Endothelial cell (in vitro differentiated cells): Measurements from ENCODE around the gene LRGUK. TPM values are rescaled to one million over a fixed set of nuclear protein-coding genes. Genes with fewer than 3 reads are reported as not detected.

ENCODE experiments used
- DNase-seq: peaks from one replicate; pipeline ENCODE4 v3.0.0; 2021; ENCODE audit warnings: low spot score
- H3K27ac Mint-ChIP-seq: one replicate; pipeline ENCODE4 v1.8.0; 2021; ENCODE audit warnings: mixed read lengths, inconsistent platforms; ENCODE audit not compliant: unreplicated experiment
- H3K27me3 Mint-ChIP-seq: one replicate; pipeline ENCODE4 v1.8.0; 2021; ENCODE audit warnings: mild to moderate bottlenecking, moderate library complexity, mixed read lengths, inconsistent platforms; ENCODE audit not compliant: unreplicated experiment
- H3K36me3 Mint-ChIP-seq: one replicate; pipeline ENCODE4 v1.8.0; 2021; ENCODE audit warnings: mild to moderate bottlenecking, low read depth, mixed read lengths, inconsistent platforms; ENCODE audit not compliant: unreplicated experiment
- H3K4me1 Mint-ChIP-seq: one replicate; pipeline ENCODE4 v1.8.0; 2021; ENCODE audit warnings: mild to moderate bottlenecking, mixed read lengths, inconsistent platforms; ENCODE audit not compliant: unreplicated experiment
- H3K4me3 Mint-ChIP-seq: one replicate; pipeline ENCODE4 v1.8.0; 2021; ENCODE audit warnings: mild to moderate bottlenecking, mixed read lengths, inconsistent platforms; ENCODE audit not compliant: unreplicated experiment
- H3K9me3 Mint-ChIP-seq: one replicate; pipeline ENCODE4 v1.8.0; 2021; ENCODE audit warnings: mixed read lengths, inconsistent platforms; ENCODE audit not compliant: unreplicated experiment
- CTCF ChIP-seq: fragments of 200-600 bp; sonication (generic); IDR thresholded peaks from one replicate; pipeline ENCODE4 v1.5.0; 2021; ENCODE audit warnings: antibody characterized with exemption; ENCODE audit not compliant: unreplicated experiment
- total RNA-seq: library from RNA; stranded (reverse); fragmentation: NEBNext Ultra II Directional; extraction: Animal tissue kit (Norgen Biotek cat#: 25700); gene quantifications from one replicate; pipeline ENCODE4 v1.2.1, GENCODE V29; 2021; ENCODE audit not compliant: unreplicated experiment

Gene LRGUK
- total RNA-seq, 1 donor from 2014 or later = 0.64 TPM

DNA sequence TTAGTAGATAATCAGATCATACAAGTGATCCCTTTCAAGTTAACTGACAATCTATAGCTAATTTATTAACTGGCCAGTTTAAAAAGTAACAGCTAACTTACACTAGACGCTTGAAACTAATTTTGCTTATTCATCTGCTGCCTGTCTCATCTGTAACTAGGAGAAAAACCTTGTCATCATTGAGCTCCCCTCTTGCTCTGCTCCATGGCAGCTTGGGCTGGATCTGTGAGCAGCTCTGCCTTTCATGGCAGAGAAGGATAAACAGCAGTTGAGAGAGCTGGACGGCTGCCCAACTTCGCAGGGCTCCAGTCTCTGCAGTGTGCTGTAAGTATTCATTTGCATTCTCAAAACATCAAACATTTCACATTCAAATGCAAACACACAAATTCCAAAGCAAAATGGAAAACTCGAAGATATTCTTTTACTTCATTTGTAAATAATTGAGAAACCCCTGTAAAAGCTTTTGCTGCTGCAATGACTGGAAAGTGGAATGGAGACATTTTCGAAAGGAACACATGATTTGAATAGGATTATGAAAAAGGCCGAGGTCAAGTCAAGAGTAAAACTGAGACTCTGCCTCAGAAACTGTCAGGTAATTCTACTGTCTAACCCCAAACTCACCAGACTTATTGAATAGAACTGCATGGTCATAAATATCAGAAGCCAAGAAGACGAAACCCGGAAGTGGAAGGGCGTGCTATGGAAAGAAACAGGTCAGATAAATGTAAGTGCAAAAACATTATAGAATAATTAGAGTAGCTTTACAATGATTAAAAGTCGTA lies 172.0 kb downstream of the LRGUK start:
- Mint-ChIP-seq H3K27me3 (no peaks in the 10 kb centered on the region), H3K27ac (no peak overlapping the region), H3K4me3 (no peak overlapping the region), H3K9me3 (no peaks in the 10 kb centered on the region), H3K4me1 (no peaks in the 10 kb centered on the region), H3K36me3 (peaks cover 40% of the 10 kb centered on the region)
- no peak for TF ChIP-seq CTCF
- no peak for DNase-seq

GRCh38 chr7:134300988-134301387 lies 173.8 kb downstream of the LRGUK start:
- H3K36me3 Mint-ChIP-seq = peaks cover 25% of the 10 kb centered on the region
- H3K27ac Mint-ChIP-seq = no peak overlapping the region
- DNase-seq = no peak
- no peaks in the 10 kb centered on the region for H3K4me1 Mint-ChIP-seq
- no peaks in the 10 kb centered on the region for H3K9me3 Mint-ChIP-seq
- no peaks in the 10 kb centered on the region for H3K27me3 Mint-ChIP-seq
- no peak overlapping the region for H3K4me3 Mint-ChIP-seq
- TF ChIP-seq CTCF = no peak

GRCh38 chr7:134301592-134301991 lies 174.5 kb downstream of the LRGUK start:
- no peak overlapping the region for H3K27ac Mint-ChIP-seq
- no peaks in the 10 kb centered on the region for H3K4me1 Mint-ChIP-seq
- H3K9me3 Mint-ChIP-seq = no peaks in the 10 kb centered on the region
- no peak for DNase-seq
- H3K36me3 Mint-ChIP-seq = peaks cover 21% of the 10 kb centered on the region
- H3K4me3 Mint-ChIP-seq = no peak overlapping the region
- no peaks in the 10 kb centered on the region for H3K27me3 Mint-ChIP-seq
- no peak for TF ChIP-seq CTCF

DNA sequence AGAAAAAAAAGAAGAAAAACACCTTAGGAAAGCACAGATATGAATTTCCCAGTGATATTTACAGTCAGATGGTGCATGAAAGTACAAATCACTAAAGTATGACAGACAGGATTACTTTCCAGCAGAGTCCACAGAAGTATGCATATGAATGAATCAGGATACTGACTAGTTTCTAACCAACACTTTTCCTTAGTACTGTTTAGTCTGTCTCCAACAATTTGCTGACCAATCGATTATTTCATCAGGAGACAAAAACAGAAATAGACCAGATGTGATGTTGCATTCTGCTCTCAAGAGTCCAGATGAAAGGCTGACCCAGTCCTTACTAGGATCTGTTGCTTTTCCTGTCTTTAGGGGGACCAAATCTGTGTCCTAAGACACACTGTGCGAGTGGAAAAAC lies 175.0 kb downstream of the LRGUK start:
- H3K36me3 Mint-ChIP-seq = peaks cover 21% of the 10 kb centered on the region
- no peaks in the 10 kb centered on the region for H3K4me1 Mint-ChIP-seq

More for the DNA sequence above, 175.0 kb downstream of the LRGUK start:
- Mint-ChIP-seq H3K4me3 (no peak overlapping the region), H3K9me3 (no peaks in the 10 kb centered on the region), H3K27me3 (no peaks in the 10 kb centered on the region), H3K27ac (no peak overlapping the region)
- no peak for DNase-seq
- TF ChIP-seq CTCF = no peak
